Measurements from ENCODE around the gene CASP10.

- TF ChIP-seq TCF7 (CRISPR knock-in tag; IDR thresholded peaks at IDR 0.05; ENCODE audit: low read depth) (no peak), GTF2I (CRISPR knock-in tag; conservative IDR thresholded peaks at IDR 0.05) (no peak), CTCF (IDR thresholded peaks at IDR 0.05) (no peak), NFYB (CRISPR knock-in tag; conservative IDR thresholded peaks at IDR 0.05; ENCODE audit: low read depth) (no peak), STAT6 (CRISPR knock-in tag; conservative IDR thresholded peaks at IDR 0.05; ENCODE audit: low read depth) (no peak), ZNF121 (CRISPR knock-in tag; IDR thresholded peaks at IDR 0.05) (no peak)
Measured at GRCh38 chr2:201180010-201180409, 2.9 kb upstream of the CASP10 start.

Measured in WTC11 (cell line).